ENCODE results near the gene ATXN1. TPM values are rescaled to one million over a fixed set of nuclear protein-coding genes. Genes with fewer than 3 reads are reported as not detected.

Gene ATXN1
- total RNA-seq, 1 donor: 45.3 TPM

DNA sequence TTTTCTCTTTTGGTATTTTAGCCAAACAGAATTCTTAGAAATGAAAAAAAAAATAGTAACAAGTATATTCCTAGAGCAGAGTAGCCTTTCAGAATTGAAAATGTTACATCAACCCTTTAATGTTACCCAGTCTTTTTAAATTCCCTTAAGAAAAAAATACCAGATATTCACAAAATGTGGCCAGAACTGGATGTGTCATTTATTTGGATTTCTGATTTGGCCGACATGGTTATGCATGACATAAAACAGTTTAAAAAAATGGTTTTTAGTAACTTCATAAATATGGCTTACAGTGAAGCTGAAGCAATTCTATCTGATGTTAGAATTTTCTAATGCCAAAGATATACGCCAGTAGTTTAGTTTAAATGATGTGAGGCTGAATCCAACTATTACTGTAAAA is 112.0 kb downstream of the ATXN1 start:
- H3K4me3 ChIP-seq (ENCODE audit: low read depth, low read length): no peak overlapping the region
- TF ChIP-seq, protein P1, sequence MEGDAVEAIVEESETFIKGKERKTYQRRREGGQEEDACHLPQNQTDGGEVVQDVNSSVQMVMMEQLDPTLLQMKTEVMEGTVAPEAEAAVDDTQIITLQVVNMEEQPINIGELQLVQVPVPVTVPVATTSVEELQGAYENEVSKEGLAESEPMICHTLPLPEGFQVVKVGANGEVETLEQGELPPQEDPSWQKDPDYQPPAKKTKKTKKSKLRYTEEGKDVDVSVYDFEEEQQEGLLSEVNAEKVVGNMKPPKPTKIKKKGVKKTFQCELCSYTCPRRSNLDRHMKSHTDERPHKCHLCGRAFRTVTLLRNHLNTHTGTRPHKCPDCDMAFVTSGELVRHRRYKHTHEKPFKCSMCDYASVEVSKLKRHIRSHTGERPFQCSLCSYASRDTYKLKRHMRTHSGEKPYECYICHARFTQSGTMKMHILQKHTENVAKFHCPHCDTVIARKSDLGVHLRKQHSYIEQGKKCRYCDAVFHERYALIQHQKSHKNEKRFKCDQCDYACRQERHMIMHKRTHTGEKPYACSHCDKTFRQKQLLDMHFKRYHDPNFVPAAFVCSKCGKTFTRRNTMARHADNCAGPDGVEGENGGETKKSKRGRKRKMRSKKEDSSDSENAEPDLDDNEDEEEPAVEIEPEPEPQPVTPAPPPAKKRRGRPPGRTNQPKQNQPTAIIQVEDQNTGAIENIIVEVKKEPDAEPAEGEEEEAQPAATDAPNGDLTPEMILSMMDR (IDR thresholded peaks at IDR 0.05; ENCODE audit: insufficient read depth, low read depth, low read length): no peak
- no peak for DNase-seq (ENCODE audit: low read depth)

DNA sequence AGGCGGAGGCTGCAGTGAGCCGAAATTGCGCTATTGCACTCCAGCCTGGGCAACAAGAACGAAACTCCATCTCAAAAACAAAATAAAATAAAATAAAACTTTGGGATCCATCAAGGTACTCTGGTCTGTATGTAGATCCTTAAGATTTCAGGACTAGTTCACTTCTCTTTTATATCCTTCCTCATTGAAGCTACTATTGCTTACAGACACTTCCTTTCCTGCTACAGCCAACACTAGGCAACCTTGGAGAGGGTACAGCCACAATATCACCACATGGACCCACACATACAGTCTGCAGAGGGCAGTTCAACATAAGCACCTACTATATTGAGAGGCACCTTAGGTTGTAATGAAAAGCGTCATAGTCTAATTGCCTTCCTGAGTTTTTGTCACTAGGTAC is 113.3 kb downstream of the ATXN1 start:
- H3K4me3 ChIP-seq (ENCODE audit: low read depth, low read length): no peak overlapping the region
- no peak for DNase-seq (ENCODE audit: low read depth)
- TF ChIP-seq, protein P1 (IDR thresholded peaks at IDR 0.05; ENCODE audit: insufficient read depth, low read depth, low read length): no peak

DNA sequence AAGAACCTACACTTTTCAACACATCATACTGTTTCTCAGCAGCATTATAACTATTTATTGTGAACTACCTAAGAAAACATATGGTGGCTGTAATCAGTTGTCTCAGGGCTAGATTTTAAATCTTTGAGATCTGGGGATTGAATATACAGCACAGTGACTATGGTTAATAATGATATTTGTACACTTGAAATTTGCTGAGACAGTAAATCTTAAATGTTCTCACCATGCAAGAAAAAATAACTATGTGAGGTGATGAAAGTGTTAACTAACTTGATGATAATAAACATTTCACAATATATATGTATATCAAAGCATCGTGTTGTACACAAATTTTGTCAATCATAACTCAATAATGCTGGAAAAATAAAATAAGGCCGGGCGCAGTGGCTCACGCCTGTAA is 113.8 kb downstream of the ATXN1 start:
- TF ChIP-seq, protein P1 (IDR thresholded peaks at IDR 0.05; ENCODE audit: insufficient read depth, low read depth, low read length): no peak
- H3K4me3 ChIP-seq (ENCODE audit: low read depth, low read length): no peak overlapping the region
- DNase-seq (ENCODE audit: low read depth): no peak

DNA sequence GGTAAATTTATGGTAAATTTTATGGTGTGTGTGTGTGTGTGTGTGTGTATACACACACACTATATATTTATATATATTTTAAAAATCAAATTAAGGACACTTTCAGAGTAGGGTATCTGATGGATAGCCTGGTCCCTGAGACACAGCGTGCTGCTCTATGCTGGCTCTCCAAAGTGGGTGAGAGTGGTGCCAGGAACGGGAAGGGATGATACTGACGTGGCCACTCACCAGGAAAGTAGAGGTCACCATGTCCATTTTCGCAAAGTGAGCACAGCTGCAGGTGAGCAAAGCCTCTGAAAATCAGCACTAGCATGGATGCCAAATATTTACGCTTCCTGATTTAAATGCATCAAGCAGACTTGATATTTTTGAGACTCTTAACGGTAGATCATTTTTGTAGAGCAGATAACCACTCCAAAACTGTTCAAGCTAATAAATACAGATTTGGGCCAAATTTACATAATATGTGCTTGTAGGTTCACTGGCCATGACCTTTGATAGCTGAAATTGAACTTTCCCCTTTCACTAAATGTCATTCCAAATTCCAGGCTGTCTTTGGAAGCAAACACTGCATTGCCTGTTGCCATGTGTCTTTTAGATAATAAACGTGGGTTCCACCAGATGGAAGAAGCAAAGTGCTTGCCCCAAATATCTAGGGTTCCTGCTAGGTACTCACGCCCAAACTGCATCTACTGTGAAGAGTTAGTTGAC is 116.6 kb downstream of the ATXN1 start:
- no peak overlapping the region for H3K4me3 ChIP-seq (ENCODE audit: low read depth, low read length)
- DNase-seq (ENCODE audit: low read depth): no peak
- TF ChIP-seq, protein P1 (IDR thresholded peaks at IDR 0.05; ENCODE audit: insufficient read depth, low read depth, low read length): no peak

DNA sequence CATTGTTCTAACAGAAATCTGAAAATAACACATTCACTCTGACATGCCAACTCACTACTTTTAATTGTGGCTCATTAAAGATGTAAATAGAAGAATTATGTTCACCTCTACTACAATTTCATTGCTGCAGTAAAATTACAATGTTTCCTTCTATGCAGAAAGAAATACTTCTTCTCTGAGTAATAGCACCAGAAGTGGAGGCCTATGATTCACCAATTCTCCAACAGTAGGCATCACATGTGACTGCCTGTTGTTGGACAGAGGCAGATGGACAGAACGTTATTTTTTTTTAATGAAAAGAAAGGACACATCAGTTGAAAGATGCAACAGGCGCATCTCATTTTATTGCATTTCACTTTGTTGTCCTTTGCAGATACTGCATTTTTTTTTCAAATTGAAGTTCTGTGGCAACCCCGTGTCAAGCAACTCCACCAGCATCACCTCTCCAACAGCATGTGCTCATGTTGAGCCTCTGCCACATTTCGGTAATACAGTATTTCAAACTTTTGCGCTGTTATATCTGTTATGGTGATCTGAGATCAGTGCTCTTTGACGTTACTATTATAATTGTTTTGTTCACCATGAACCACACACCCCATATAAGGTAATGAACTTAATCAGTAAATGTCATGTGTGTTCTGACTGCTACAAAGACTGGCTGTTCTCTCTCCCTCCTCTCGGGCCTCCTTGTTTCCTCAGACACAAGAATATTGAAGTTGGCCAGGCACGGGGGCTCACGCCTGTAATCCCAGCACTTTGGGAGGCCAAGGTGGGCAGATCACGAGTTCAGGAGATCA is 121.4 kb downstream of the ATXN1 start:
- peak; percentile 77 for DNase-seq (ENCODE audit: low read depth)
- H3K4me3 ChIP-seq (ENCODE audit: low read depth, low read length): no peak overlapping the region
- TF ChIP-seq, protein P1 (IDR thresholded peaks at IDR 0.05; ENCODE audit: insufficient read depth, low read depth, low read length): no peak

DNA sequence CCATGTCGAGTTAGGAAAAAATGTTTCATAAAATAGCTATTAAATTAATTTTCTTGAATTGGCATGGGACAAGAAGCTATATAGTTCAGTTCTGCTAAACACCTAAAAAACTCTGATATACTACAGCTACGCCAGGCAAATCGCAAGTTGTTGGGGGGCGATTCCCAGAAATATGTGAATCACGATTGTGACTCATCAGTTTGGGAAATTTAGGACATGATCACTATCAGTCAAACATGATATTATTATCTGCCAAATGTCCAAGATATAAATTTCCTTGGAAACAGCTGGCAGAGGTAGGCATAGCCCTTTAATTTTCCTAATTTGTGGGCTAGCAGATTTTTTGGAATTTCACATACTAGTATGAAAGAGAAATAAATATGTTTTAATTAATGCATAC is 123.6 kb downstream of the ATXN1 start:
- TF ChIP-seq, protein P1 (IDR thresholded peaks at IDR 0.05; ENCODE audit: insufficient read depth, low read depth, low read length): no peak
- no peak for DNase-seq (ENCODE audit: low read depth)

More for the DNA sequence above, 123.6 kb downstream of the ATXN1 start:
- H3K4me3 ChIP-seq (ENCODE audit: low read depth, low read length): no peak overlapping the region
